RPMI8226 (cell line): ENCODE measurements around the gene NT5DC1.
"Not testable (repeated sequence)": the region's sequence is repeated elsewhere in the genome, so short reads cannot be mapped to it uniquely, and the experiment has no call there.

Source experiments
- DNase-seq: peaks from one replicate; pipeline ENCODE4 v3.0.0-alpha.2; 2015

NT5DC1 gene

DNA sequence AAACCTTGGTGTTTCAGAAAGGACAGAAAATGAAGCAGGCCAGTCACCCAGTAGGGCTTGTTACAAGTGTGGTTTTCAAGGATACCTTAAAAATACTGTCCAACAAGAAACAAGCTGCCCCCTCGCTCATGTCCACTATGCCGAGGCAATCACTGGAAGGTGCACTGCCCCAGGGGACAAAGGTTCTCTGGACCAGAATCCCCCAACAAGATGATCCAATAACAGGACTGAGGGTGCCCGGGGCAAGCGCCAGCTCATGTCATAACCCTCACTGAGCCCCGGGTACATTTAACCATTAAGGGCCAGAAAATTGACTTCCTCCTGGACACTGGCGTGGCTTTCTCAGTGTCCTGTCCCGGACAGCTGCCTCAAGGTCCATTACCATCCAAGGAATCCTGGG, 6.6 kb upstream of the NT5DC1 start:
- DNase-seq, result no peak

DNA sequence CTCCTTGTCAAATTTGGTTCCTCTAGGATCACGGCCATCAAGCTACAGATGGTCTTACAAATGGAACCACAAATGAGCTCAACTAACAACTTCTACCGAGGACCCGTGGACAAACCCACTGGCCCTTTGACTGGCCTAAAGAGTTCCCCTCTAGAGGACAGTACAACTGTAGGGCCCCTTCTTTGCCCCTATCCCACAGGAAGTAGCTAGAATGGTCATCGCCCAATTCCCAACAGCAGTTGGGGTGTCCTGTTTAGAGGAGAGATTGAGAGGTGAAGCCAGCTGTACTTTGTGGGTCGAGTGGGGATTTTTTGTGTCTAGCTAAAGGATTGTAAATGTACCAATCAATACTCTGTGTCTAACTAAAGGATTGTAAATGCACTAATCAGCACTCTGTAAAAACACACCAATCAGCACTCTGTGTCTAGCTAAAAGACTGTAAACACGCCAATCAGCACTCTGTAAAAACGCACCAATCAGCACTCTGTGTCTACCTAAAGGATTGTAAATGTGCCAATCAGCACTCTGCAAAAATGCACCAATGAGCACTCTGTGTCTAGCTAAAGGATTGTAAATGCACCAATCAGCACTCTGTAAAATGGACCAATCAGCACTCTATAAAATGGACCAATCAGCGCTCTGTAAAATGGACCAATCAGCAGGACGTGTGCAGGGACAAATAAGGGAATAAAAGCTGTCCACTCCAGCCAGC, 4.4 kb upstream of the NT5DC1 start:
- DNase-seq, result not testable (repeated sequence)

DNA sequence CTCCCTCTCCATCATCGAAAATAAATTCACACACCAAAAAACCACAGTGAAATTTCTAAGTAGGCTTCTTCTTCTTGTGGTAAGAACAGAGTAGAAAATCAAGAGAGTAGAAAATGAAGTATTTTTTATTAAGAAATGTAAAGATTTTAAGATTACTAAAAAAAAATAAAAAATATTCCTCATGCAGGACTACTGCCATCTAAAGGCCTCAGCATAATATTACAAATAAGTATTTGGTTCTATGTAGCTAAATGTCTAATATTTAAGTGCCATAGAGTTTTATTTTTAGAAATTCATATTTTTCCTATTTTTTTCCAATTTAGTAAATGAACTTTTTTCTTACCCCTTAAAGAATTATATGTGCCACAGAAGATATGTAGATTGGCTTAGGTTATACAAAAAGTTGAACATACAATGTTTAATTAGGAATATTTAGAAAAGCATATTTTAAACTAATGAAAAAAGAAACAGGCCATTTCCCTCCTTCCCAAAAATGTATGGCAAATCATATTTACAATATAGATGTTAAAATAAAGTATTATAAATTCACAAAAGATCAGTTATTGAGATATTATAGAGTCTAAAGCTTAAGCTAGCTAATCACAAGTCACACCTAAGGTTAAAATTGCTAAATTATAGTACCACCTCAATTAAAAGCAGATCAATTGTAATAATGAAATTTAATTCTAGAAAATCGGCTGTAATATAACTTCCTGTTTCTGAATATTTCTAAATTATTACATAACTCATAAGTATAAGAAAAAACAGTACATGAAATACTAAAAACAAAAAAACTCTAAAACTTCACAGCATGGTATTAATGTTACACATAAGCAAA, 3.5 kb upstream of the NT5DC1 start:
- DNase-seq, result no peak

DNA sequence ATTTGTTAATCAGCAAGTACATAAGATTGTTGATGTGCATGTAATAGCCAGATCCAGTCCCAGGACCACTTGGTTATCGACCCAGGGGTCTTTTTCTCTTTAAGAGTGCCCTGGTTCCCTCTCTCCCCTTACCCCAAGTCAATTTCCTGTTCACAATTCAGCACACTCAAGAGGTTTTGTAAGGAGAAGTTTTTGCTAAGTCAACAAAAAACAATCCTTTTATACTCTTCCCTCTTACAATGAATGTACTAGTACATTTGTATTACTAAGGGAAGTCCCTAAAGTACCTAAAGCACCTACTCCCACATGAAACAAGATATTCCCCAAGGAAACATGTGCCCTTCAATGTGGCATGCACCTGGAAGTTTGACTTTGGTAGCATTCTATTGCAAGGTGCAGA, 1.6 kb upstream of the NT5DC1 start:
- no peak for DNase-seq

- no peak for DNase-seq
Observed at GRCh38 chr6:116101302-116101718, 657 bp downstream of the NT5DC1 start.

DNA sequence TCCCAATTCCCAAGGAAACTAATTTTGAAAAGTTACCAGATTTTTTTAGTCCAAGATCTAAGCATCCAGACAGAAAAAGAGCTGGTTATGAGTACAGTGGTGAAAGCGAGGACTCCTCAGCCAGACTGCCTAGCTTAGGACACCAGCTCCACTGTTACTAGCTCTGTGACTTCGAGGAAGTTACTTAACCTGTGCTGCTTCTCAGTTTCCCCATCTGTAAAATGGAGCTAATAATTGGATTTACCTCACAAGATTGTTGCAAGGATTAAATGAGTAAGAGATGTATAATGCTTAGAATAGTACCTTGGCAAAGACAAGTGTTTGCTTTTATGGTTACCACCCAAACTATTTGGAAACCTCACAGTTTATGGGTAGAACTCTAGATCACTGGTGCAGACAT, 1.1 kb downstream of the NT5DC1 start:
- DNase-seq, result no peak

DNA sequence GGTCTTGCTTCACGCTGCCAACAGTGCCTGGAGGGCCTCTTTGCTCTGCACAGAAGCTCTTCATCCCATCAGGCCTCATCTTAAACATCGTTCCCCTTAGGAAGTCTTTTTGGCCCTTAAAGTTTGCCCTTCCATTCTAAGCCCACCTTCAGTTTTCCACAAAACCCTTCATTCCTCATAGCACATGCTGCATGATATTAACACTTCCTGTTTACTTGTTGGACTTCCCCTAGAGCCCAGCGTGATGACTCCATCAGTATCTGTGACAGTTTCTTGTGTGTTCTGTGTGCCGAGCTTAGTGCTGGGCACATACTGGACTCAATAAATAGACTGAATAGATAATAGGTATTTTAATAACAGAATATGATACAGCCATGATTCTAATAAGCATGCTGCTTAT, 2.2 kb downstream of the NT5DC1 start:
- DNase-seq, result no peak

GRCh38 chr6:116104636-116105035, 4.0 kb downstream of the NT5DC1 start:
- DNase-seq, result no peak

- no peak for DNase-seq
Observed at GRCh38 chr6:116105247-116105646, 4.6 kb downstream of the NT5DC1 start.

DNA sequence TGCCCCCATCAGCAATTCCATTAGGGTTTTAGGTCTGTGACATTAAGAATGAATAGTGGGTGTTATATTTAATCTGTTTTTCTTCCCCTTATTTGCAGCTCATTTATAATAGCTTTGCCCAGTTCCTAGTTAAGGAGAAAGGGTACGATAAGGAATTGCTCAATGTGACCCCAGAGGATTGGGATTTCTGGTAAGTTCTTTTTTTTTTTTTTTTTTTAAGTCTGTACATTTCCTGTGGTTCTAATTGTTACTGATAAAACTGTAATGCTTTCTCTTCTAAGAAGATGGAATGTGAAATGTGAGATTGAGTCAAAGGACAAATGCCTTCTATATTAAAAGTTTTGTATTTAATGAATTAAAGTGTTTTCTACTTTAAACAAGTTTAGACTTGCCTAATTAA, 5.5 kb downstream of the NT5DC1 start:
- DNase-seq, result no peak

DNA sequence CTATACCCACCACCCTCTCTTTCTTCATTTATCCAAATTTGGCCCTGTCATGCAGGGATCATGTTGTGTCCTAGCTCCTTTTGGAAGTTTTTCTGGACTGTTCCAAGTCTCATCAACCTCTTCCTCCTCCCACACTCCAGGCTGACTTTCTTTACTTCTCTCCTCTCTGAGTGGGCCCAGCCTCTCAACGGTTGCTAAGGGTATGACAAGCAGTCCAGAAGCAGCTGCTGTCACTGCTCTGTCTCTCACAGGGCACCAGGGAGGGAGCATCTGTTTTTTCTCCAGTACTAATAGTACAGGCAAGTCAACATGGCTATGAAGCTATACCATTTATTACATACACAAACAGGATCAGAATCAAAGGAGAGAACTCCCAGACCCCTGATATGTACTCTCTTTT, 8.2 kb downstream of the NT5DC1 start:
- no peak for DNase-seq

DNA sequence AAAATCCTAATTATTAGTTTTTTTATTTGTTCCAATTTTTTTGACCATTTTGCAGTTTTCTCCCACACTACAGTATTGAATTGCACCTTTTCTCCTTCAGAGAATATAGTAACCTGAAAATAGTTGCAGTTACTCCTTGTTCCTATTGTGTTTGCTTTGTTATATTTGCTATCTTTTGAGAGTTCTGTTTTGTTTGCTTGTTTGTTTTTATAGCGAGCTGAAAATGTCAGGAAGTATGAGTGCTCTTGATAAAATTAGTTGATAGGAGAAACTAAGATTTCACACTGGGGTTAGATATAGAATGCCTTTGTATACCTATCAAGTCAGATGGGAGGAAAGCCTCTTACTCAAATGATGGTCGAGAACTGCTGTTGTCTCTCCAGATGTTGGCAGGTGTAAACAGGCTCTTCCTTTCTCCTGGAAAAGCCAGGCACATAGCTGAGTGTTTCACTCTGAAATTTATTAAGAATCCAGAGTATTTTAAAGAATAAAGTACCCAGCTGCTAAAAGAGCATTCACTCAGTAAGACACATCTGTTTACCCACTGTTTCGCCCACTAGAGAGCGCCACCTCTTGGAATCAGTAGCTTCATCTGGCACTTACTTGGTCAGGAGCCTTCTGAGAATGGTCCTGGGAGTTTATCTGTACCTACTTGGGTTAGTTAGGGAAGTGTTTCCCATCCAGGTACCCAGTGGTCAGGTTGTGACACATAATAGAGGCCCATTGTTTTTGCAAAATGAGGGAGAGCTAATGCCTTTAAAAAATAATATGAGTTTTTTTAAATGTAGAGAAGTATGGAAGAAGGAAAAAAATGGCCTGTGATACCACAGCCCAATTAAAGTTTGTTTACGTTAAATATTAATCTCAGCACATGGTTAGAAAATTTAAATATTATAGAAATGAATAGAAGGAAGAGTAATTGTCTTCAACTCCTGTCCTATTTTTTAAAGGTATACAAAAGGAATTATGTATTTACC, 11.2 kb downstream of the NT5DC1 start:
- DNase-seq, result peak; percentile 37

GRCh38 chr6:116113386-116113785, 12.7 kb downstream of the NT5DC1 start:
- DNase-seq, result no peak

DNA sequence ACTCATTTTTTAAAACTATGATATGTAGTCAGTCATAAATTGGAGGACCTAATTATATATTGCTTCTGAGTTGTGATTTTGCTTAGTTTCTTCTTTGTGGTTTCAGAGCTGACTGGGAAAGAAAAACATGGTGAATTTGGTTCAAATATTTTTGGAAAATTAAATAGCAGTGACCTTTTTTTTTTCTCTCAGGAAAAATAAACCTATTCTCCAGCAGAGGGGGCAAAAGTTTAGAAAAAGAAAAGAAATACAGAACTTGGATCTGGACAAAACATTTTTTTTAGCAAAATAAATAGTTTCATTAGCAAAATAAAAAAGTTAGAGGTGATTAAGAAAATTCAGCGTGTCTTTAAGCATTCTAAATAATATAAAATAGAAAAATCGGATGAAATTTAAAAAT, 15.1 kb downstream of the NT5DC1 start:
- no peak for DNase-seq

DNA sequence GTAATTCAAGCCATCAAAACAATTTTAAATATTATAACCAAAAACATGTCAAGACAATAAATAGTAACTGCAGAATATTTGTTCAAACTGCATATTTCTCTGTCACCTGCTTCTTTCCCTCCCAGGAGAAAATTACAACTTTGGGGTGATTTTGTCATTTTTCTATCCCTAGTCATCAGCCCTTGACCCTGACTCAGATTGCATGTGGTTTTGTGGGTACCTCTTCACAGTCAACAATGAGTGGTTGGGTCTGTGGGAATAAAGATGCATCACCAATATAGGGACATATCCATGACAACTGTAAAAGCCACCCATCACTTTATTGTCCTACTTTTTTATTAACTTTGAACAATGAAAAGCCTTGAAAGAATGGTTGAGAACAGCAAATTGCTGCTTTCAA, 18.0 kb downstream of the NT5DC1 start:
- no peak for DNase-seq

DNA sequence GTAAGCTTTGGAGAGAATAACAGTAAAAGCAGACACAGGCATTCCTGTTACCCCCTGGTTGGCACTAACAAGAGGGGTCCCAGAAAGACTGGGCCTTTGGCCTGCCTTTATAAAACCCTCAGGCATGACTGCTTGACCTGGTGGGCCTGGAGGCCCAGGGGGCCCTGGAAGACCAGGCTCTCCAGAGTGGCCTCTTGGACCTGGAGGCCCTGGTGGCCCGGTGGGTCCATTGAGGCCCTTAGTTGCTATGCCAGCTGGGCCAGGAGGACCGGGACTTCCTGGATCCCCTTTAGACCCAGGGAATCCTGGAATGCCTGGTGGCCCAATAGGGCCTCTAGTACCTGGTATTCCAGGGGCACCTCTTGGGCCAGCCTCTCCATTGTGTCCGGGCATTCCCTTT, 19.8 kb downstream of the NT5DC1 start:
- DNase-seq, result no peak

- no peak for DNase-seq
Observed at GRCh38 chr6:116126032-116126431, 25.4 kb downstream of the NT5DC1 start, which contains the start of gene COL10A1. Gene COL10A1 (minus strand): TSS chr6:116126132. CDS start chr6:116125492, 640 bp downstream.

DNA sequence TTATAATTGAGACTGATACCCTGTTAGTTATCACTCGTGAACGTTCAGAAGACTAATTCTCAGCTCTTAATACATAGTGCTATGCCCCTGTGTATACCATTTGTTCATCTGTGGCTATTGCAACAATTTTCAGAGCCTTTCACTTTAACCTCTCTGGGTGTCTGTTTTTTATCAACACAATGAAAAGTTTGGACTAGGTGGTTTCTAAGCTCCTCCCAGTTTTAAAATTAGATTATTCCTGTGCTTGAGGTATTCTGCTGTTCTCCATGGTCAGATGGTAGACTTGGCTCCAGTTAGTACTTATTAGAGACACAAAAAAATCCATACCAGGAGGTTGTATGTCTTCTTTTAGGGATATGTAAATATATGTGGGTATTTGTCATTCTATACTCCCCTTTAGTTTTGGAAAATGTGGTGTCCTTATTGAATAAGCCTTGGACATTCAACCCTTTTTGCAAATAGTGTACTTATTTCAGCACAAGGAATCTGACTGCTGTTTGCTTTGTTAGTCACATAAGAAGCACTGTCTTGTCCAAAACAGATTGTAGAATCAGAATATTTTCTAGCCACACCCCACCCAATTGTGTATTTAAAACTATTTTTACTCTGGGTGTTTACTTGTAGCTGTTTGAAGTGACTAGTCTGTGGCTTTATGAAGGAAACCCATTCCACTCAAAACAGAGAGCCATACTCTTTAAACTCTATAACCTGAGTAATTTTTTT, 27.3 kb downstream of the NT5DC1 start:
- no peak for DNase-seq

DNA sequence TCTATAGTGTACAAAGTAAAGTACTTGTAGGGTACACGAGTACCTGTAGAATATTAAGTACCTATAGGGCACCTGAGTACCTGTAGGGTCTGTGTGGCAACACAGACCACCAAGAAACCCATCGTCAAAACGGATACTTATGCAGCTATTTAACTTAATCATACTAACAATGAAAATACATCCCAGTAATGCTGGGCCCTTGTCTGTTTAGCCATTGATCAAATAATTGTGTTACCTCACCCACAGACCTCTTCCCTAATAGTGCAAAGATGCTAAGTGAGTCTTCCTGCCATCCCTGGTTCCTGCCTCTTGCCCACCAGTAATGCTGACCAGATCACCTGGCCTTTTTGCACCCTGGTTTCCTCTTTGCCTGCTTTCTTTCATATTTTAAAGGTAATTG, 32.8 kb downstream of the NT5DC1 start:
- no peak for DNase-seq

- DNase-seq, result no peak
Observed at GRCh38 chr6:116136373-116136772, 35.7 kb downstream of the NT5DC1 start.

- DNase-seq, result no peak
Observed at GRCh38 chr6:116136933-116137340, 36.3 kb downstream of the NT5DC1 start.

DNA sequence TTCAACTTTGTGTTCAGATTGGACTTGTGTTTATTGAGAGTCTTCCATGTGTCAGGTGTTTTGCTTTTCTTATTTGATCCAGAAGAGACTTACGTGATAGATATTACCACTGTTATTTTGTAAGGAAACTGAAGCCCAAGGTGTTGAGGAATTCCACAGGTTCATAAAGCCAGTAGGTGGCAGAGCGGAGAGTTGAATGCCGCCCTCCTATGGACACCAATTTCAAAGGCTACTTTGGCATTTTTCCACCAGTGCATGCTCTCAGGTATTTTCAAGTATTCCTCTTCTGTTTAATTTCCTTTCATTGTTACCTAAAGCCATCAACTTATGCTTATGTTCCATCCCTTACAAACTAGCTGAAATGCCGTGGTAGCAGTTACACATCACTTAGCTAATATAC, 39.3 kb downstream of the NT5DC1 start:
- no peak for DNase-seq
